Right atrium auricular region (tissue), 2 donors: ENCODE measurements around the gene PHC3. TPM values are rescaled to one million over a fixed set of nuclear protein-coding genes. Genes with fewer than 3 reads are reported as not detected.

Experiments used
- DNase-seq: peaks from one replicate; pipeline ENCODE4 v3.0.0-alpha.2; 2019; ENCODE audit warnings: low spot score
- H3K27ac ChIP-seq, 2 donors: fragments of 200-600 bp; sonication (generic); 1 replicate in 1 of 2; 2 replicates in 1 of 2; pipeline ENCODE4 v1.5.1; 2016 to 2019
- H3K27me3 ChIP-seq, 2 donors: fragments of 200-600 bp; sonication (generic); one replicate each; pipeline versions ENCODE4 v1.5.1 to v1.6.0; 2017 to 2019
- H3K36me3 ChIP-seq: fragments of 200-600 bp; sonication (generic); one replicate; pipeline ENCODE4 v1.5.1; 2016
- H3K4me1 ChIP-seq, 2 donors: fragments of 200-600 bp; sonication (generic); one replicate each; pipeline versions ENCODE4 v1.5.1 to v1.6.0; 2017 to 2019
- H3K4me3 ChIP-seq, 2 donors: fragments of 200-600 bp; sonication (generic); 1 replicate in 1 of 2; 2 replicates in 1 of 2; pipeline ENCODE4 v1.5.1; 2017 to 2019; ENCODE audit warnings: mild to moderate bottlenecking in 1 of 2, moderate library complexity in 1 of 2
- H3K9me3 ChIP-seq, 2 donors: fragments of 200-600 bp; sonication (generic); one replicate each; pipeline ENCODE4 v1.5.1; 2019
- CTCF ChIP-seq, 2 donors: fragments of 200-600 bp; sonication (generic); IDR thresholded peaks; one replicate each; pipeline ENCODE4 v1.5.1; 2019; ENCODE audit warnings: antibody characterized with exemption in 2 of 2
- total RNA-seq, 2 donors: library from RNA; depleted of rRNA; stranded (reverse); fragments of >200 nt; gene quantifications; one replicate each; pipeline ENCODE4 v1.1.0, GENCODE V29; 2016

PHC3 gene
- 10 to 100 TPM; 23.8 to 41.9 TPM for total RNA-seq

GRCh38 chr3:170180908-170181885, at the start of gene PHC3:
Gene PHC3 (minus strand): TSS chr3:170181733. CDS start chr3:170181715, 18 bp downstream.
- peak within 1 kb of the TSS; percentile 95 to 98 for H3K27ac ChIP-seq
- peak within 1 kb of the TSS; percentile 84 to 87 for H3K4me3 ChIP-seq
- H3K36me3 ChIP-seq, result peaks cover 24% of the 10 kb centered on the region
- DNase-seq, result peak; percentile 94
- peaks cover 0 to 18% of the 10 kb centered on the region in 2 donors for H3K4me1 ChIP-seq
- no peaks in the 10 kb centered on the region for H3K9me3 ChIP-seq
- H3K27me3 ChIP-seq, result no peaks in the 10 kb centered on the region
- peak in 1 of 2 donors; percentile 34 for TF ChIP-seq CTCF (IDR thresholded peaks at IDR 0.05)

GRCh38 chr3:170228093-170228766, 46.7 kb upstream of the PHC3 start:
- no peaks in the 10 kb centered on the region for H3K27me3 ChIP-seq
- H3K9me3 ChIP-seq, result no peaks in the 10 kb centered on the region
- TF ChIP-seq CTCF (IDR thresholded peaks at IDR 0.05), result no peak
- DNase-seq, result no peak
- no peak overlapping the region for H3K4me3 ChIP-seq
- H3K36me3 ChIP-seq, result no peaks in the 10 kb centered on the region
- no peak overlapping the region for H3K27ac ChIP-seq
- H3K4me1 ChIP-seq, result peaks cover 0 to 17% of the 10 kb centered on the region in 2 donors

GRCh38 chr3:170226426-170226960, 45.0 kb upstream of the PHC3 start:
- Histone ChIP-seq H3K9me3 (no peaks in the 10 kb centered on the region), H3K27ac (no peak overlapping the region), H3K4me3 (no peak overlapping the region), H3K36me3 (no peaks in the 10 kb centered on the region), H3K4me1 (peaks cover 0 to 20% of the 10 kb centered on the region in 2 donors), H3K27me3 (no peaks in the 10 kb centered on the region)
- DNase-seq, result no peak
- no peak for TF ChIP-seq CTCF (IDR thresholded peaks at IDR 0.05)

- H3K9me3 ChIP-seq, result no peaks in the 10 kb centered on the region
- DNase-seq, result no peak
- H3K4me1 ChIP-seq, result peaks cover 0 to 20% of the 10 kb centered on the region in 2 donors
- no peaks in the 10 kb centered on the region for H3K36me3 ChIP-seq
- H3K27me3 ChIP-seq, result no peaks in the 10 kb centered on the region
- H3K4me3 ChIP-seq, result no peak overlapping the region
- no peak overlapping the region for H3K27ac ChIP-seq
- TF ChIP-seq CTCF (IDR thresholded peaks at IDR 0.05), result no peak
Observed at GRCh38 chr3:170225166-170225565, 43.6 kb upstream of the PHC3 start.

- Histone ChIP-seq H3K9me3 (peaks cover 0 to 9% of the 10 kb centered on the region in 2 donors), H3K27ac (peak overlapping the region; percentile 90 to 93), H3K4me3 (peak overlapping the region; percentile 98 to 100), H3K27me3 (no peaks in the 10 kb centered on the region), H3K36me3 (no peaks in the 10 kb centered on the region), H3K4me1 (peaks cover 0 to 14% of the 10 kb centered on the region in 2 donors)
- peak in 1 of 2 donors; percentile 10 for TF ChIP-seq CTCF (IDR thresholded peaks at IDR 0.05)
- no peak for DNase-seq
Observed at GRCh38 chr3:170222647-170223541, 41.4 kb upstream of the PHC3 start.
